Astrocyte (in vitro differentiated cells and primary cell): Measurements from ENCODE around the gene VEGFA. TPM values are rescaled to one million over a fixed set of nuclear protein-coding genes. Genes with fewer than 3 reads are reported as not detected.

Experiments
- DNase-seq: peaks from one replicate; pipeline ENCODE4 v3.0.0-alpha.2; 2010; ENCODE audit warnings: low read depth
- FAIRE-seq: peaks from 2 replicates; lab custom pipeline; 2011; peaks lifted over from hg19 to GRCh38; lab: Jason Lieb, UNC
- H2AFZ ChIP-seq: 2 replicates; pipeline ENCODE4 v1.6.0; 2012; ENCODE audit warnings: low read depth, low read length, inconsistent platforms
- H3K27ac ChIP-seq: 2 replicates; pipeline ENCODE4 v1.5.1; 2011; ENCODE audit warnings: low read depth, low read length, inconsistent platforms
- H3K27me3 ChIP-seq: 2 replicates; pipeline ENCODE4 v1.6.0; 2011; ENCODE audit warnings: low read length, inconsistent platforms; ENCODE audit not compliant: insufficient read depth
- H3K36me3 ChIP-seq: 2 replicates; pipeline ENCODE4 v1.5.1; 2011; ENCODE audit warnings: low read length, inconsistent platforms; ENCODE audit not compliant: insufficient read depth
- H3K4me1 ChIP-seq: 2 replicates; pipeline ENCODE4 v1.5.1; 2011; ENCODE audit warnings: low read length, inconsistent platforms; ENCODE audit not compliant: insufficient read depth
- H3K4me2 ChIP-seq: 2 replicates; pipeline ENCODE4 v1.6.0; 2012; ENCODE audit warnings: low read length, inconsistent platforms
- H3K4me3 ChIP-seq: 2 replicates; pipeline ENCODE4 v1.5.1; 2011; ENCODE audit warnings: low read depth, mild to moderate bottlenecking, low read length, inconsistent platforms; ENCODE audit not compliant: insufficient read depth
- H3K79me2 ChIP-seq: 2 replicates; pipeline ENCODE4 v1.6.0; 2012; ENCODE audit warnings: mild to moderate bottlenecking, low read length, inconsistent platforms; ENCODE audit not compliant: insufficient read depth
- H3K9ac ChIP-seq: 2 replicates; pipeline ENCODE4 v1.6.0; 2012; ENCODE audit warnings: mild to moderate bottlenecking, low read length, inconsistent platforms
- H3K9me3 ChIP-seq: 2 replicates; pipeline ENCODE4 v1.5.1; 2012; ENCODE audit warnings: low read depth, mild to moderate bottlenecking, low read length, inconsistent platforms; ENCODE audit not compliant: insufficient read depth
- H4K20me1 ChIP-seq: 2 replicates; pipeline ENCODE4 v1.6.0; 2012; ENCODE audit warnings: low read length, inconsistent platforms; ENCODE audit not compliant: insufficient read depth
- H3K27ac Mint-ChIP-seq: one replicate; pipeline ENCODE4 v1.8.0; 2021; ENCODE audit warnings: mild to moderate bottlenecking, mixed read lengths; ENCODE audit not compliant: unreplicated experiment
- H3K27me3 Mint-ChIP-seq: one replicate; pipeline ENCODE4 v1.8.0; 2021; ENCODE audit warnings: low read depth, mixed read lengths; ENCODE audit not compliant: unreplicated experiment
- H3K36me3 Mint-ChIP-seq: one replicate; pipeline ENCODE4 v1.8.0; 2021; ENCODE audit warnings: low read depth, mixed read lengths; ENCODE audit not compliant: unreplicated experiment
- H3K4me1 Mint-ChIP-seq: one replicate; pipeline ENCODE4 v1.8.0; 2021; ENCODE audit warnings: low read depth, mixed read lengths; ENCODE audit not compliant: unreplicated experiment
- H3K4me3 Mint-ChIP-seq: one replicate; pipeline ENCODE4 v1.8.0; 2021; ENCODE audit warnings: mild to moderate bottlenecking, moderate library complexity, mixed read lengths; ENCODE audit not compliant: unreplicated experiment
- H3K9me3 Mint-ChIP-seq: one replicate; pipeline ENCODE4 v1.8.0; 2021; ENCODE audit warnings: mild to moderate bottlenecking, mixed read lengths; ENCODE audit not compliant: unreplicated experiment
- CTCF ChIP-seq: IDR thresholded peaks from 2 replicates; pipeline ENCODE4 v1.5.1; 2011; ENCODE audit warnings: low read depth, mild to moderate bottlenecking, inconsistent platforms, low read length, moderate library complexity; ENCODE audit not compliant: insufficient read depth
- EZH2 ChIP-seq: IDR thresholded peaks from 2 replicates; pipeline ENCODE4 v1.6.1; 2012; ENCODE audit warnings: mild to moderate bottlenecking, low read length, inconsistent platforms; ENCODE audit not compliant: insufficient read depth
- total RNA-seq: library from RNA; stranded (reverse); gene quantifications from 2 replicates; pipeline ENCODE4 v1.2.1, GENCODE V29; 2021

VEGFA gene
- total RNA-seq, 1 donor from 2014 or later = 144 TPM

GRCh38 chr6:43796903-43797890 is 27.2 kb downstream of the VEGFA start:
- Histone ChIP-seq H3K4me3 (no peak overlapping the region), H3K27me3 (peaks cover 3% of the 10 kb centered on the region), H3K4me1 (peaks cover 11% of the 10 kb centered on the region), H3K9ac (no peak overlapping the region), H4K20me1 (no peaks in the 10 kb centered on the region), H3K27ac (no peak overlapping the region), H2AFZ (no peak overlapping the region), H3K36me3 (no peaks in the 10 kb centered on the region), H3K9me3 (no peaks in the 10 kb centered on the region), H3K79me2 (no peaks in the 10 kb centered on the region), H3K4me2 (no peak overlapping the region)
- Mint-ChIP-seq H3K4me1 (peaks cover 8% of the 10 kb centered on the region), H3K27ac (no peak overlapping the region), H3K9me3 (no peaks in the 10 kb centered on the region), H3K4me3 (no peak overlapping the region), H3K27me3 (peaks cover 63% of the 10 kb centered on the region), H3K36me3 (no peaks in the 10 kb centered on the region)
- FAIRE-seq (no peak), DNase-seq (no peak)
- TF ChIP-seq EZH2 (no peak), CTCF (no peak)

- no peak for DNase-seq
- no peaks in the 10 kb centered on the region for H3K9me3 ChIP-seq
- no peak overlapping the region for H2AFZ ChIP-seq
- Mint-ChIP-seq H3K27ac (no peak overlapping the region), H3K4me3 (no peak overlapping the region), H3K36me3 (no peaks in the 10 kb centered on the region), H3K4me1 (peaks cover 8% of the 10 kb centered on the region), H3K9me3 (no peaks in the 10 kb centered on the region), H3K27me3 (peaks cover 64% of the 10 kb centered on the region)
- no peak for TF ChIP-seq CTCF
- TF ChIP-seq EZH2 = no peak
- H3K4me2 ChIP-seq = no peak overlapping the region
- H3K27me3 ChIP-seq = peaks cover 5% of the 10 kb centered on the region
- no peaks in the 10 kb centered on the region for H4K20me1 ChIP-seq
- peaks cover 11% of the 10 kb centered on the region for H3K4me1 ChIP-seq
- H3K27ac ChIP-seq = no peak overlapping the region
- FAIRE-seq = no peak
- no peak overlapping the region for H3K9ac ChIP-seq
- no peaks in the 10 kb centered on the region for H3K36me3 ChIP-seq
- H3K79me2 ChIP-seq = no peaks in the 10 kb centered on the region
- H3K4me3 ChIP-seq = no peak overlapping the region
Measured at GRCh38 chr6:43797919-43798318, 27.9 kb downstream of the VEGFA start.
